GM21447 (cell line): ENCODE results near the gene MCOLN2.
A peak's percentile ranks its signal among the peaks of the same experiment; 100 is the strongest.
"Not testable (repeated sequence)": the region's sequence is repeated elsewhere in the genome, so short reads cannot be mapped to it uniquely, and the experiment has no call there.

ENCODE experiments used
- ATAC-seq: cut with Tn5 transposase; IDR thresholded peaks from one replicate; pipeline ENCODE4 v1.9.1; 2021; ENCODE audit not compliant: unreplicated experiment

MCOLN2 gene

DNA sequence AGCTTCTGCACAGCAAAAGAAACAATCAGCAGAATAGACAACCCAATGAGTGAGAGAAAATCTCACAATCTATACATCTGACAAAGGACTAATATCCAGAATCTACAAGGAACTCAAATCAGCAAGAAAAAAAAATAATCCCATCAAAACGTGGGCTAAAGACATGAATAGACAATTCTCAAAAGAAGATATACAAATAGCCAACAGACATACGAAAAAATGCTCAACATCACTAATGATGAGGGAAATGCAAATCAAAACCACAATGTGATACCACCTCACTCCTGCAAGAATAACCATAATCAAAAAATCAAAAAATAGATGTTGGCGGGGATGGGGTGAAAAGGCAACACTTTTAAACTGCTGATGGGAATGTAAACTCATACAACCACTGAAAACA, 10.4 kb downstream of the MCOLN2 start:
- not testable (repeated sequence) for ATAC-seq

DNA sequence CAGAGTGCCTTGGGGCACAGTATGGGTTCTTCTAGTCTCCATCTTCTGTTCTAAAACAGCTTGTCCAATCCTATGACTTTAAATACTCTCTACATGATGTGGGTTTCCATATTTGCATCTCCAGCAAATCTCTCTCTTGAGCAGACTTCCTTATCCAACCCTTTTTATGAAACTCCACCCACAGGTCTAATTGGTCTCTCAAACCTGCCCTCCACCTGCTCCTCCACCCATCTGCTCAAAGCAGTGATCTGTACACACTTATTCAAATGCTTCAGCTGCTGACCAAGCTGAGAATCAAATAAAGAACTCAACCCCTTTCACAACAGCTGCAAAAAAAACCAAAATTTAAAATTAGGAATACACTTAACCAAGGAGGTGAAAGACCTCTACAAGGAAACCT, 11.5 kb downstream of the MCOLN2 start:
- no peak for ATAC-seq

DNA sequence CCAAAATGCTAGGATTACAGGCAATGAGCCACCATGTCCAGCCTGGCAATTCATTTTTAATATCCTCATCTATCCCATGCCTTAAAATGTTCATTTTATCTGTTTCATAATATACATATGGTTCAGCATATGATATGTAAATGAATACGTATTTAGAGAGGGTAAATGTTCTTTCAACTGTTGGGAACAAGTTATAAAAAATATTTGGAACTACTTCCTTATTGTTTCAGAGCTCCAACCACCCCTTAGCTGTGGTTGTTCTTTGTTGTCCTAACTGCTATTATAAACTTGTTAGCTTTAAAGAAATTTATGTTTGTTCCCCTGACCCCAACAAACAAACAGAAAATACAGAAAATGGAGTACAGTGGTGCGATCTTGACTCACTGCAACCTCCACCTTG, 14.5 kb downstream of the MCOLN2 start:
- ATAC-seq = no peak

DNA sequence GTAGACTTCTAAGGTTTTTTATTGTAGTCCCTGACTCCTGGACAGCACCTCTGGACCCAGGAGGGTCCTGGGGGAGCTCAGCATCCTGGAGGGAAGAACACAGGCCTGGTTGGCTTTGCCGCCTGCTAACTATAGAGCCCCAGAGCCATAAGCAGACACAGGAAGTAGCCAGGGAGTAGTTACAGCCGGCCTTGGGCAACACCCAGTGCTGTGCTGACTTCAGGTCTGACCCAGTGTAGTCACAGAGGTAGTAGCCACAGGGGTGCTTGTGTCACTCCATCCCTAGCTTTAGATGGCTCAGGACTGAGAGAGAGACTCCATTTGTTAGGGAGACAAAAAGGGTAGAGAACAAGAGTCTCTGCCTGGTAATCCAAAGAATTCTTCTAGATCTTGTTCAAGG, 21.9 kb downstream of the MCOLN2 start:
- ATAC-seq = peak; percentile 31

DNA sequence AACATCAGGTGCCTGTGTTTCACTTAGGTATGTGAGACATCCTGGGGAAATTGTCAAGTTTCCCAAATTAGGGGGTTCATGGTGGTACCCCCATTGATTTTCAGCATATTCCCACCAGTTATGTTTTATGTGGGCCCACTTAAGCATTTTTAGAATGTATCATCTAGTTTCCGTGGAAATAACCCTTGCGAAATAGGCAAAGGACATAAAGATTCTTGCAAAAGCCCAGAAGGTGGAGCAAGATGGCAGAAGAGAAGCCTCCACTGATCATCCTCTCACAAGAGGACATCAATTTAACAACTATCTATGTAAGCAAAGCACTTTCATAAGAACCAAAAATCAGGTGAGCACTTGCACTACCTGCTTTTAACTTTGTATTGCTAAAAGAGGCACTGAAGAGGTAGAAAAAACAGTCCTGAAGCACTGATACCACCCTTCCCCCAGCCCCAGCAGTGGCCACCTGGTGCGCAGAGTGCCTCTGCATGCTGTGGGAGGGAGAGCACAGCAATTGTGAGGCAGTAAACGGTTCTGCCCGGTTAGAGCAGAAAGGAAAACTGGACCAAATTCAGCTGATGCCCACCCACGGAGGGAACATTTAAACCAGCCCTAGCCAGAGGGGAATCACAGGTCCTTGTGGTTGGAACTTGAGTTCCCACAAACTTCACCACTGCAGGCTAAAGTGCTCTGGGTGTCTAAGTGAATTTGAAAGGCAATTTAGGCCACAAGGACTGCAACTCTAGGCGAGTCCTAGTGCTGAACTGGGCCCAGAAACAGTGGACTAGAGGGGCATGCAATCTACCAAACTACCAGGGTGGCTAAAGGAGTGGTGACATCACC, 23.2 kb downstream of the MCOLN2 start:
- ATAC-seq = peak; percentile 43

DNA sequence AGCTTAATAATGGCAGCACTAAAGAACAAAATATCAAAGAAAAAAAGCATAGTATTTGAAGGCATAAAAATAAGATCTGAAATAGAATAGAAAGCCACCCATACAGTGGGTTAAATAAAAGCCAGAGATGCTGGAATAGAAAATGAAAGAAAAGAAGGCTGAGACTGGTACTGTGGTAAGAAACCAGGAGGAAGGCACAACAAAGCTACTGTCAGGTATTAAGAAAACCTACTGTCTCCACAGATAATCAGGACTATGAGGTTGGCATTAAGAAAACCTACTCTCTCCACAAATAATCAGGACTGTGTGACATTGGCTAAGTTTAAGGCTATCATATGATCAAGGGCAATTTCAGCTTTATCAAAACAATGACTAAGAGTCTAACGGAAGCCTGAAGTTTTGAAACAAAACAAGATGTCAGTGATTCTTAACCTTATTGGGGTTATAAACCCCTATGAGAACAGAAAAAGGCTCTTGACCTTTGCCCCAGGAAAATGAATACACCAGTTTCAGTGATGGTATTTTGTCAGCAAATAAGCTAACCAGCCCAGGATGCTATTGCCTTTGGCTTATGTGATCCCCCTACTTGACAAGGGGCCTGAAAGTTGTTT, 24.4 kb downstream of the MCOLN2 start:
- ATAC-seq = peak; percentile 38

DNA sequence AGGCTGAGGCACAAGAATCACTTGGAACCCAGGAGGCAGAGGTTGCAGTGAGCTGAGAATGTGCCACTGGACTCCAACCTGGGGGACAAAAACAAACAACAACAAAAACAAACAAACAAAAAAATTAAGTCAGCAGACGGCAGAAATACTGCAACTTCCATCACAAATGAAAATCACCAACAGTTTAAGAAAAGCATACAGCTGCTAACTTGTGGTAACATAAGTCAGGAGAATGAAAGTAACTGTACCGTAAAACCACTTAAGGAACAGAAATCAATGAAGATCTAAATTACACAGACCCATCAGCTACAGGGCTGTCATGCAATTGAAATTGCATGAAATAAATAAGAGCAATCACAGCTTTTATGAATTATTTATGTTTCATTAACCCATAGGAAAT, 25.0 kb downstream of the MCOLN2 start:
- ATAC-seq = peak; percentile 31

DNA sequence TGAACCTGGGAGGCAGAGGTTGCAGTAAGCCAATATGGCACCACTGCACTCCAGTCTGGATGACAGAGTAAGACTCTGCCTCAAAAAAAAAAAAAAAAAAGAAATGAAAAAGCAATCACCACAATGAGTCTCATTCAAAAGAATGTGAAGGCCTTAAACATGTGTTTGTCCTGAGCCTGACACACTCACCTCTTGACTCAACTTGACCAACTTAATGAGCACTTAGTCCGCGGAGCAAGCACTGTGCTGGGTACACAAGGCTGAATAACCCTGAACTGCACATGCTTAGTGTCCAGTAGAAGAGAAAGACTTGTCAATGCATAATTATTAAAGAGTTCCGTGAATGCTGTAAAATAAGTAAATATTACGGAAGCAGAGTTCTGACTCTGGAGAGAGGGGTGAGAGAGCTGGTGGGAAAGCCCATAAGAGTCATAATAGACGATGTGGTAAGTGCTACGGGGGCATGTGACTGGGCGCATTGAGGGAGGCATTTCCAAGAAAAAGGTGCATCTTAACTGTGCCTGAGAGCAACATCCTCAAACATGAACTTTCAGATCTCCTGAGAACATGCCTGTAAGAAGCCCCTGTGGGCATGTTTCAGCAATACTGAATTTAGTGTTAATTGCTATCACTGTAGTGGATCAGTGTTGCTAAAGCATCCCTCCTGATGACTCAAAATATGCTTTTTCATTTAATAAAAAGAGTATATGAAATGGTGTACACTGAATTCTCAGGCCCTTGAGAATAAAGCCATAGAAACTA, 27.2 kb downstream of the MCOLN2 start:
- ATAC-seq = peak; percentile 34

DNA sequence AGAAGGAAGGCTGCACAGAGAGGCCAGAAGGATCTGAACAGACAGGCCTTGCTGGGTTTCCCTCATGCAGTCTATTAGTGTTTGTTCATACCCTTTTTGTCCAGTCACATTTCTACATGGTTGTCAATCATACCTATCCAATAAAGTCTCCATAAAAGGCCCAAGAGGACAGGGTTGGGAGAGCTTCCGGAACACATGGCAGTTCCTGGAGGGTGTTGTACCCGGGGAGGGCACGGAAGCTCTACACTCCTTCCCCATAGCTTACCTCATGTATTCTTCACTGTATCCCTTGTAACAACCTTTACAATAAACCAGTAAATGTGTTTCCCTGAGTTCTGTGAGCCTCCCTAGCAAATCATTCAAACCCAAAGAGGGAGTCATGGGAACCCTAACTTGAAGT, 28.0 kb downstream of the MCOLN2 start:
- no peak for ATAC-seq

DNA sequence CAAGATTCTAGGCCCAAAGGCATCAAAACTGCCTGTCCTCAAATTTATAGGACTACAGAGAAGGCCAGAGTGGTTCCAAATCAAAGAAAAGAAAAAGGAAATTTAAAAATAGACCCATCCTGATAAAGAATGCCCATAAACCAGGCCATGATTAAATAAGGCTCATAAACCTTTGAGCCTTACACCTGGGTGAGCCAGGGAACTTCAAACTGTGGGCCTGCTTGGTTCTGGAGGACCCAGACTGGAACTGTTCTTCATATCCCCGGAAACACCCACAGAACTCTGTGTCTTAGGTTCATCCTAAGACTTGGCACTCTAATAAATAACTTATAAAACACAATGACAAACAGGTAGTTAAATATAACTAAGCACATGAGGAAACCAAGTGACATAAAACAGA, 28.8 kb downstream of the MCOLN2 start:
- ATAC-seq = no peak

DNA sequence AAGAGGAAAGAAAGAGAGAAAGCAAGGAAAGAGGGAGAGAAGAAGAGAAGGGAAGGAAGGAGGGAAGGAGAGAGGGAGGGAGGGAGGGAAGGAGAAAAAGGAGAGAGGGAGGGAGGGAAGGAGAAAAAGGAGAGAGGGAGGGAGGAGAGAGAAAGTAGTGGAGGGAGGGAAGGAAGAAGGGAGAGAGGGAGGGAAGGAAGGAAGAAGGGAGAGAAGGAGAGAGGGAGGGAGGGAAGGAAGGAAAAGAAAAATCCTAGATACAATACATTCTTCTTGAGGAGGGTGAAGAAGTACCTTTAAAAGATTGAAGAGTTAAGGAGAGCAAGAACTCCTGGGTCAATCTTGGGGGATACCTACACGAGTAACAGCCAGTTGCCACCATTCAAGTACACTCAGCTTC, 29.2 kb downstream of the MCOLN2 start:
- ATAC-seq = no peak

DNA sequence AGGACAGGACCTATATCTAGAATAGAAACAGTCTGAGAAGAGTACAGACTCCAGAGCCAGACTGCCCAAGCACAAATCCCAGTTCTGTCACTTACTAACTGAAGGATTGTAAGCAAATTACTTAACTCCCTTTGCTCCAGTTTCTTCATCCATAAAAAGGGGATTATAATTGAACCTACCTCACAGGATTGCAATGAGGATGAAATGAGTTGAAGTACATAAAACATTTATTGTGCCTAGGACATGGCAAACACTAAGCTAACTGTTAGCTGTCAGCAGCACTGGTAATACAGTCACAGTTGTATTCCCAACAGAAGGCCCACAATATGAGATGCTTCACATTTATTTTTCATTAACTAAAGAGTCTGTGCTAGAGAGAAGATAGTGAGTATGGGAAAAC, 33.9 kb downstream of the MCOLN2 start:
- ATAC-seq = no peak

DNA sequence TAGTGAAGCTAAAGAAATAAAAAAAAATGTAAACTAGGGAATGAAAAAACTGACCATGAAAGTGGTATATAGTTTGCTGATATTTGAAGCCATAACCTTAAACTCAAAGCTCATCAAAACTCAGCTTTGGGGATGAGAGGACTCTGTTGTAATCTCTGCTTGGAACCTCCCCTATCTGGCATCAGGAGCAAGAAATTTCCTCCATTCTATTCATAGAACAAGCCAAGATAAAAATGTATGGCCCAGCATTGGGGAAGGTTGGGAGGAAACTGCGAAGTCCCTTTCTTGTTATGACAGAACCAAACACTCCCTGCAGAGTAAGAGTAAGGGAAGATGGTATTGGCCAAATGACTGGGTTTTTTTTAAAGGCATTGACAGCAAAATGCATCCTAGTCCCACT, 35.6 kb downstream of the MCOLN2 start:
- ATAC-seq = no peak

DNA sequence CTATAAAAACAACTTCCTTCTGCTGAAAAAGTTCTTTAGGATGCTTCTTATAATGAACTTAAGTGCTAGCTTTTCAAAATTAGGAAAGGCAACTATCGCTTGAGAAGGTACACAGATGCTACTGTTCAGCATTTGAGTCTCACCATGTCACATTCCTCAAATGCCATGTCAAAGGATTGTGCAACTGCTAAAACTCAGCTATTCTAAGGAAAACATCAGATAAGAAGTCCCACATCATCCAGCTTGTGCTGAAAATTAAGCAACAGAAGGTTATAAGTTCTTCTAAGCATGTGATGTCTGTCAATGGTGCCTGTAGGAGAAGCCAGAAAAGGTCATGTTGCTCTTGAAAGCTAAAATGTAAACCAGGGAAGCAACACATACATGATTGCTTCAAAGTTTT, 36.5 kb downstream of the MCOLN2 start:
- ATAC-seq = no peak

DNA sequence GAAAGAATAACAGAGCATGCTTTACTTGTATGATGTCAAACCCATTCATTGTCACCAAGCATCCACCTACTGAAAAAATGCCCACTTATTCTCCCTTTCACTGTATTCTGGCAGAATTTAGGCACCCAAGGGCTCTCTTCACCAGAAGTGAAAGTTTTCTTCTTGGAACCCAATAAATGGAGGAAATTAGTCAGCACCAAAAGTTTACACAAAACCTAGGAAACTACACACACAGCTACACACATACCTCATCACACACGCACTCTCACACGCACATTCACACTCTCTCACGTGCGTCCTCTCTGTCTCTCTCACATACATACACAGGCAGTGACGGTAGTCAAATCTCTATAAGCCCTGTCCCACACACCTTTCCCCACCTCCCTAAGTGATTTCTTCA, 37.6 kb downstream of the MCOLN2 start:
- ATAC-seq = peak; percentile 81

DNA sequence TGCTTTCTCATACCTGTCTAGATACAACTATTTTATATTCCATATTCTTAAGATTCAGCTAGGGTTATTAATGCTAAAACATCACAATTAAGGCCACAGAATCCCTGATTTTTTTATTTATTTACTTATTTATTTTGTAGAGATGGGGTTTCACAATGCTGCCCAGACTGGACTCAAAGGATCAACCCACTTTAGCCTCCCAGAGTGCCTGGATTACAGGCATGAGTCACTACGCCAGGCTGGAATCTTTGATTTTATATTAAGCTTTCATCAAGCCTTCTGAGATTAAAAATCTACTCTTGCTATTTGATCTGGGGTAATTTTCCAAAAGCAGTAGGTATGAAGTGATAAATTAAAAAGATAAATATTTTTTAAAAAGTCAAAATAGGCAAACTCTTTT, 38.9 kb downstream of the MCOLN2 start:
- no peak for ATAC-seq

DNA sequence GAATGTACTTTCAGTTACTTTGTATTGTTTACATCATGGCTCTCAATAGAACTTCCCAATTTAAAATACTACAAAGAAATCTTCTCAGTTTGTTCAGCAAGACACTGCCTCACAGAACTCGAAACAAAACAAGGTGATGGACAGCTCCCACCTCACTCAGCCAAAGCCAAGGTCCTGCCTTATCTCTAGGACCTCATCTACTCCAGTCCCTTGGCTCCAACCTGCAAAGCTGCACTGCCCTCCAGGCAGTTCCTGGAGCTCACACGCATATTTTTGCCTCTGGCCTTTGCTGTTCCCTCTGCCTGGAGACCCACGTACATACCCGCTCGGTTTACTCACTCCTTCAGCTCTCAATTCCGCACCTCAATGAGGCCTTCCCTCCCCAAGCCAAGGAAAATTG, 40.3 kb downstream of the MCOLN2 start:
- no peak for ATAC-seq

DNA sequence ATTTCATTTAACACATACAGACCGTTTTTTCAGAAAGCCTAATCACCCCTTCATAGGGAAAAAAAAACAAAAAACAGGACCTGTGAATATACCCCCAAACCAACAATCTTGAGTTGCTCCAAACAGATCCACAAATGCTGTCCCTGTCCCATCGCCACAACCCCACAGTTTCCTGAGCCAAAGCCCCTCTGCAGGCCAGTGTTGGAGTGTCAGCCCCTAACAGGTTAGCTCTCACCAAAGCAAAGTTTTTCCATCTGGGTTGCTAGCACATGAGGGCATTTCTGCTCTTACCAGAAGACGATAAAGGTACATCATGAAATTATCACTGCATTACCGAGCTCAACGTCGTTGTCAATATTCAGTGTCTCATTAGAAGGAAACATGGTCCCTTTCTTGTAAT, 40.8 kb downstream of the MCOLN2 start:
- ATAC-seq = no peak

DNA sequence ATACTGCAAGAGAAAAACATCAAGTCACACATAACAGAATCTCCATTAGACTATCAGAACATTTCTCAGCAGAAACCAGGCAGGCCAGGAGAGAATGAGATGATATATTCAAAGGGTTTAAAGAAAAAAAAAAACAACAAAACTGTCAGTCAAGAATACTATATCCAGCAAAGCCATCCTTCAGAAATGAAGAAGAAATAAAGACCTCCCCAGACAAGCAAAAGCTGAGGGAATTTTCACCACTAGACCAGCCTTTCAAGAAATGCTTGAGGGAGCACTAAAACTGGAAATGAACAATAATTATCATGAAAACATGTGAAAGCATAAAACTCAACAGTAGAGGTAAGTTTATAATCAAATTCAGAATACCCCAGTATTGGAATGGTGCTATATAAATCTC, 47.2 kb downstream of the MCOLN2 start:
- no peak for ATAC-seq

DNA sequence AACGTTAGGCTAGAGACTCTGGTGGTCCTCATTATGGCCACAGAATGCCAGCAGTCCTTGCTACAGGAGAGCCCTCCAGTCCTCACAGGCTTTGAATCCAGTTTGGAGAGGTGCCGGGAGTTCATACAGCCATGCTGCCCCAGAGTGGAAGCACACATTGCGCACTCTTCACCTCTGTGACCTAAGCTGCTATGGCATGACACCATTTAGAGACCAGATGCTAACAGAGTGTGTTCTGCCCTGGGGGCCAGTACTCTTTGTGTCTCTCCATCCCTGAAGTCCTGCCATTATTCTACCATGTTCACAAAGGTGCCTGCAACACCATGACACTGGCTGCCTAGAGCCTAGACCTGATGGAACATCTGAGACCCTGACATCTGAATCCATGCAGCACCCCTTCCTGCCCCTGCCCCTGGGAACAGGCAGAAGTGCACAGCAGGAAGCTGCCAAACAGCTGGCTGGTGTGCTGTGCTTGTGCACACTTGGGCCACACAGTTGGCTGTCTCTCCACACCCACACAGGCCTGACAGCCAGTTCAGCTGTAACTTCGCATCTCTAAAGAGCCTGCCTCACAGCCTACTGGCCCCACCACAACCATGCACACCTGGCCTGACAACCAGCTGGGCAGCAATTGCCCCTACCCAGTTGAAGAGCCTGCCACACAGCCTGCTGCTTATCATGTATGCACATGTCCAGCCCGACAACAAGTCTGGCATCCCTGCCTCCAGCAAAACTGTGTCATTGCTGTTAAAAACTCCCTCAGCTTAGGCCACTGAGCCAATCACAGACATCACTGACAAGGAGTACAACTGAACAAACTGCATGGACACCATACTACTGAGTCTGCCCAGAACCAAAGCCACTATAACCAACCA, 49.1 kb downstream of the MCOLN2 start:
- ATAC-seq = no peak

DNA sequence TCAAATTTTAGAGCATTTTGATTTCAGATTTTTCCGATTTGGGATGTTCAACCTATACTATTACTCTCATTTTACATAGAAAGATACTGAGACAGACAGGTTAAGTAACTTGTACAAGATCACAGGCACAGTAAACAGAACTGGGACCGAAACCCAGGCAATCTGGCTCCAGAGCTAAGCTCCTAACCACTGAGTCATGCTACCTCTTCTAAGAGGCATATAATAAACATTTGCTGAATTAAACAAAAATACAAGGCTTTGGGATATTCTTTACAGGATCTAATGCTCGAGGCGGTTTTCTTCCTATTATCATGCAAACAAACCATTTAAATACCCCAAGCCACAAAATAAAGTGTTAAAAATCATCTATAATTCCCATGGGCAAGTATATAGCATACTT, 50.3 kb downstream of the MCOLN2 start:
- ATAC-seq = no peak
